ENCODE measurements around the gene SMKR1.

DNA sequence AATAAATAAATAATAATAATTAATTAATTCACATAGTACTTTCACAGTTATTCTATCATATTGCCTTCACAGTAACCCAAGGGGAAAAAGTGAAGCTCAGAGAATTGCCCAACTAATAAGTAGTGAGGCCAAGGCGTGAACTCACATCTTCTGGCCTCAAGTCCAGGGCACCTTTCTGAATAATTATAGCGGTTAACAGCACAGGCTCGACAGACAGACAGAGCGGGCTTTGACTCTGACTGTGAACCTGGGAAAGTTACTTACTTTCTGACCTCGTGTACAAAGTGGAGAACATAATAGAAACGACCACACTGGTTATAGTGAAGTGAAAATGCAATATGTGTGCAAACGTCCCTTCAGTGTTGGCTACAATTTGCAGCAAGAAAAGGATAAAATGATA lies 5.7 kb upstream of the SMKR1 start:
- TF ChIP-seq, protein P1, sequence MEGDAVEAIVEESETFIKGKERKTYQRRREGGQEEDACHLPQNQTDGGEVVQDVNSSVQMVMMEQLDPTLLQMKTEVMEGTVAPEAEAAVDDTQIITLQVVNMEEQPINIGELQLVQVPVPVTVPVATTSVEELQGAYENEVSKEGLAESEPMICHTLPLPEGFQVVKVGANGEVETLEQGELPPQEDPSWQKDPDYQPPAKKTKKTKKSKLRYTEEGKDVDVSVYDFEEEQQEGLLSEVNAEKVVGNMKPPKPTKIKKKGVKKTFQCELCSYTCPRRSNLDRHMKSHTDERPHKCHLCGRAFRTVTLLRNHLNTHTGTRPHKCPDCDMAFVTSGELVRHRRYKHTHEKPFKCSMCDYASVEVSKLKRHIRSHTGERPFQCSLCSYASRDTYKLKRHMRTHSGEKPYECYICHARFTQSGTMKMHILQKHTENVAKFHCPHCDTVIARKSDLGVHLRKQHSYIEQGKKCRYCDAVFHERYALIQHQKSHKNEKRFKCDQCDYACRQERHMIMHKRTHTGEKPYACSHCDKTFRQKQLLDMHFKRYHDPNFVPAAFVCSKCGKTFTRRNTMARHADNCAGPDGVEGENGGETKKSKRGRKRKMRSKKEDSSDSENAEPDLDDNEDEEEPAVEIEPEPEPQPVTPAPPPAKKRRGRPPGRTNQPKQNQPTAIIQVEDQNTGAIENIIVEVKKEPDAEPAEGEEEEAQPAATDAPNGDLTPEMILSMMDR (conservative IDR thresholded peaks at IDR 0.05; ENCODE audit: low read depth in 2 of 2) = no peak
- TF ChIP-seq, protein P2, sequence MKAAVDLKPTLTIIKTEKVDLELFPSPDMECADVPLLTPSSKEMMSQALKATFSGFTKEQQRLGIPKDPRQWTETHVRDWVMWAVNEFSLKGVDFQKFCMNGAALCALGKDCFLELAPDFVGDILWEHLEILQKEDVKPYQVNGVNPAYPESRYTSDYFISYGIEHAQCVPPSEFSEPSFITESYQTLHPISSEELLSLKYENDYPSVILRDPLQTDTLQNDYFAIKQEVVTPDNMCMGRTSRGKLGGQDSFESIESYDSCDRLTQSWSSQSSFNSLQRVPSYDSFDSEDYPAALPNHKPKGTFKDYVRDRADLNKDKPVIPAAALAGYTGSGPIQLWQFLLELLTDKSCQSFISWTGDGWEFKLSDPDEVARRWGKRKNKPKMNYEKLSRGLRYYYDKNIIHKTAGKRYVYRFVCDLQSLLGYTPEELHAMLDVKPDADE (IDR thresholded peaks at IDR 0.05) = no peak
- TF ChIP-seq EZH2 (IDR thresholded peaks at IDR 0.05; ENCODE audit: low read depth, unreplicated experiment) = no peak
- no peak for TF ChIP-seq EZH2phosphoT487 (IDR thresholded peaks at IDR 0.05; ENCODE audit: unreplicated experiment)
- TF ChIP-seq ZNF114 (CRISPR knock-in tag; IDR thresholded peaks at IDR 0.05) = no peak
- no peak for TF ChIP-seq ZNF331 (CRISPR knock-in tag; IDR thresholded peaks at IDR 0.05; ENCODE audit: low read depth)
- TF ChIP-seq, protein P3, sequence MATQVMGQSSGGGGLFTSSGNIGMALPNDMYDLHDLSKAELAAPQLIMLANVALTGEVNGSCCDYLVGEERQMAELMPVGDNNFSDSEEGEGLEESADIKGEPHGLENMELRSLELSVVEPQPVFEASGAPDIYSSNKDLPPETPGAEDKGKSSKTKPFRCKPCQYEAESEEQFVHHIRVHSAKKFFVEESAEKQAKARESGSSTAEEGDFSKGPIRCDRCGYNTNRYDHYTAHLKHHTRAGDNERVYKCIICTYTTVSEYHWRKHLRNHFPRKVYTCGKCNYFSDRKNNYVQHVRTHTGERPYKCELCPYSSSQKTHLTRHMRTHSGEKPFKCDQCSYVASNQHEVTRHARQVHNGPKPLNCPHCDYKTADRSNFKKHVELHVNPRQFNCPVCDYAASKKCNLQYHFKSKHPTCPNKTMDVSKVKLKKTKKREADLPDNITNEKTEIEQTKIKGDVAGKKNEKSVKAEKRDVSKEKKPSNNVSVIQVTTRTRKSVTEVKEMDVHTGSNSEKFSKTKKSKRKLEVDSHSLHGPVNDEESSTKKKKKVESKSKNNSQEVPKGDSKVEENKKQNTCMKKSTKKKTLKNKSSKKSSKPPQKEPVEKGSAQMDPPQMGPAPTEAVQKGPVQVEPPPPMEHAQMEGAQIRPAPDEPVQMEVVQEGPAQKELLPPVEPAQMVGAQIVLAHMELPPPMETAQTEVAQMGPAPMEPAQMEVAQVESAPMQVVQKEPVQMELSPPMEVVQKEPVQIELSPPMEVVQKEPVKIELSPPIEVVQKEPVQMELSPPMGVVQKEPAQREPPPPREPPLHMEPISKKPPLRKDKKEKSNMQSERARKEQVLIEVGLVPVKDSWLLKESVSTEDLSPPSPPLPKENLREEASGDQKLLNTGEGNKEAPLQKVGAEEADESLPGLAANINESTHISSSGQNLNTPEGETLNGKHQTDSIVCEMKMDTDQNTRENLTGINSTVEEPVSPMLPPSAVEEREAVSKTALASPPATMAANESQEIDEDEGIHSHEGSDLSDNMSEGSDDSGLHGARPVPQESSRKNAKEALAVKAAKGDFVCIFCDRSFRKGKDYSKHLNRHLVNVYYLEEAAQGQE (IDR thresholded peaks at IDR 0.05; ENCODE audit: unreplicated experiment) = no peak
- no peak for TF ChIP-seq CREB1 (CRISPR knock-in tag; IDR thresholded peaks at IDR 0.05; ENCODE audit: low read depth)
- TF ChIP-seq POLR2AphosphoS5 (IDR thresholded peaks at IDR 0.05; ENCODE audit: low read depth) = no peak
- TF ChIP-seq JUNB (IDR thresholded peaks at IDR 0.05; ENCODE audit: unreplicated experiment) = no peak
- no peak for TF ChIP-seq NANOG (IDR thresholded peaks at IDR 0.05; ENCODE audit: borderline replicate concordance)
- TF ChIP-seq, protein P4, sequence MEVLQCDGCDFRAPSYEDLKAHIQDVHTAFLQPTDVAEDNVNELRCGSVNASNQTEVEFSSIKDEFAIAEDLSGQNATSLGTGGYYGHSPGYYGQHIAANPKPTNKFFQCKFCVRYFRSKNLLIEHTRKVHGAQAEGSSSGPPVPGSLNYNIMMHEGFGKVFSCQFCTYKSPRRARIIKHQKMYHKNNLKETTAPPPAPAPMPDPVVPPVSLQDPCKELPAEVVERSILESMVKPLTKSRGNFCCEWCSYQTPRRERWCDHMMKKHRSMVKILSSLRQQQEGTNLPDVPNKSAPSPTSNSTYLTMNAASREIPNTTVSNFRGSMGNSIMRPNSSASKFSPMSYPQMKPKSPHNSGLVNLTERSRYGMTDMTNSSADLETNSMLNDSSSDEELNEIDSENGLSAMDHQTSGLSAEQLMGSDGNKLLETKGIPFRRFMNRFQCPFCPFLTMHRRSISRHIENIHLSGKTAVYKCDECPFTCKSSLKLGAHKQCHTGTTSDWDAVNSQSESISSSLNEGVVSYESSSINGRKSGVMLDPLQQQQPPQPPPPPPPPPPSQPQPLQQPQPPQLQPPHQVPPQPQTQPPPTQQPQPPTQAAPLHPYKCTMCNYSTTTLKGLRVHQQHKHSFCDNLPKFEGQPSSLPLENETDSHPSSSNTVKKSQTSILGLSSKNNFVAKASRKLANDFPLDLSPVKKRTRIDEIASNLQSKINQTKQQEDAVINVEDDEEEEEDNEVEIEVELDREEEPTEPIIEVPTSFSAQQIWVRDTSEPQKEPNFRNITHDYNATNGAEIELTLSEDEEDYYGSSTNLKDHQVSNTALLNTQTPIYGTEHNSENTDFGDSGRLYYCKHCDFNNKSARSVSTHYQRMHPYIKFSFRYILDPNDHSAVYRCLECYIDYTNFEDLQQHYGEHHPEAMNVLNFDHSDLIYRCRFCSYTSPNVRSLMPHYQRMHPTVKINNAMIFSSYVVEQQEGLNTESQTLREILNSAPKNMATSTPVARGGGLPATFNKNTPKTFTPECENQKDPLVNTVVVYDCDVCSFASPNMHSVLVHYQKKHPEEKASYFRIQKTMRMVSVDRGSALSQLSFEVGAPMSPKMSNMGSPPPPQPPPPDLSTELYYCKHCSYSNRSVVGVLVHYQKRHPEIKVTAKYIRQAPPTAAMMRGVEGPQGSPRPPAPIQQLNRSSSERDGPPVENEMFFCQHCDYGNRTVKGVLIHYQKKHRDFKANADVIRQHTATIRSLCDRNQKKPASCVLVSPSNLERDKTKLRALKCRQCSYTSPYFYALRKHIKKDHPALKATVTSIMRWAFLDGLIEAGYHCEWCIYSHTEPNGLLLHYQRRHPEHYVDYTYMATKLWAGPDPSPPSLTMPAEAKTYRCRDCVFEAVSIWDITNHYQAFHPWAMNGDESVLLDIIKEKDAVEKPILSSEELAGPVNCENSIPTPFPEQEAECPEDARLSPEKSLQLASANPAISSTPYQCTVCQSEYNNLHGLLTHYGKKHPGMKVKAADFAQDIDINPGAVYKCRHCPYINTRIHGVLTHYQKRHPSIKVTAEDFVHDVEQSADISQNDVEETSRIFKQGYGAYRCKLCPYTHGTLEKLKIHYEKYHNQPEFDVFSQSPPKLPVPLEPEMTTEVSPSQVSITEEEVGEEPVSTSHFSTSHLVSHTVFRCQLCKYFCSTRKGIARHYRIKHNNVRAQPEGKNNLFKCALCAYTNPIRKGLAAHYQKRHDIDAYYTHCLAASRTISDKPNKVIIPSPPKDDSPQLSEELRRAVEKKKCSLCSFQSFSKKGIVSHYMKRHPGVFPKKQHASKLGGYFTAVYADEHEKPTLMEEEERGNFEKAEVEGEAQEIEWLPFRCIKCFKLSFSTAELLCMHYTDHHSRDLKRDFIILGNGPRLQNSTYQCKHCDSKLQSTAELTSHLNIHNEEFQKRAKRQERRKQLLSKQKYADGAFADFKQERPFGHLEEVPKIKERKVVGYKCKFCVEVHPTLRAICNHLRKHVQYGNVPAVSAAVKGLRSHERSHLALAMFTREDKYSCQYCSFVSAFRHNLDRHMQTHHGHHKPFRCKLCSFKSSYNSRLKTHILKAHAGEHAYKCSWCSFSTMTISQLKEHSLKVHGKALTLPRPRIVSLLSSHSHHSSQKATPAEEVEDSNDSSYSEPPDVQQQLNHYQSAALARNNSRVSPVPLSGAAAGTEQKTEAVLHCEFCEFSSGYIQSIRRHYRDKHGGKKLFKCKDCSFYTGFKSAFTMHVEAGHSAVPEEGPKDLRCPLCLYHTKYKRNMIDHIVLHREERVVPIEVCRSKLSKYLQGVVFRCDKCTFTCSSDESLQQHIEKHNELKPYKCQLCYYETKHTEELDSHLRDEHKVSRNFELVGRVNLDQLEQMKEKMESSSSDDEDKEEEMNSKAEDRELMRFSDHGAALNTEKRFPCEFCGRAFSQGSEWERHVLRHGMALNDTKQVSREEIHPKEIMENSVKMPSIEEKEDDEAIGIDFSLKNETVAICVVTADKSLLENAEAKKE (CRISPR knock-in tag; IDR thresholded peaks at IDR 0.05) = no peak
